Panc1 (cell line): ENCODE results near the gene SLC35F4.

ENCODE experiments used
- POLR2AphosphoS5 ChIP-seq: IDR thresholded peaks from 2 replicates; pipeline ENCODE4 v1.6.1; 2012; ENCODE audit warnings: mild to moderate bottlenecking, low read depth, low read length, moderate library complexity
- SIN3A ChIP-seq: IDR thresholded peaks from 2 replicates; pipeline ENCODE4 v1.6.1; 2012; ENCODE audit warnings: low read depth, mild to moderate bottlenecking, low read length, moderate library complexity, borderline replicate concordance; ENCODE audit not compliant: insufficient read depth
- TCF7L2 ChIP-seq: IDR thresholded peaks from 2 replicates; pipeline ENCODE4 v1.6.1; 2011; ENCODE audit warnings: mild to moderate bottlenecking, low read depth, low read length, inconsistent platforms
- TF ChIP-seq, protein P1 (sequence below): fragments of 450-650 bp; IDR thresholded peaks from 2 replicates; pipeline ENCODE4 v1.5.1; 2017; ENCODE audit warnings: mild to moderate bottlenecking
- TF ChIP-seq, protein P2 (sequence below), 2 experiments: IDR thresholded peaks; 2 replicates each; pipeline ENCODE4 v1.6.1; 2011 to 2012; ENCODE audit warnings: low read depth in 2 of 2, control low read depth in 1 of 2, low read length in 1 of 2, mild to moderate bottlenecking in 1 of 2, moderate library complexity in 1 of 2; ENCODE audit not compliant: insufficient read depth in 1 of 2

DNA sequence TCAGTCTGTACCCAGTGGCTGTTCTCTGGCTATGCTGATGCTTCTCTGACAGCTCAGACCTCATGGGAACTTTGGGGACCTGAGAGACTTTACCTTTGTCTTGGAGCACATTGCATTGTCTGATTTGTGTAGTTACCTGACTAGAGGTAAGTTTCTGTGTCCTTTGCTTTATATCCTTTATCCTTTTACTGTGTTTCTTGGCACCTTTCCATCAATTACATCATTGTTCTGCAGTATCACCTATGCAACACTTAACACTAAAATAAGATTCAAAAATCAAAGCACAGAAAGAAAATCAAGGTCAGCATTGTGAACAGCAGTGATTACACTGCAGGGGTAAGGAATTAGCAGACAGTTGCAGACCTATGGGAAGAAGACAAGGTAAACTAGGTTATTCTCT lies 43.8 kb downstream of the SLC35F4 start:
- TF ChIP-seq, protein P1, sequence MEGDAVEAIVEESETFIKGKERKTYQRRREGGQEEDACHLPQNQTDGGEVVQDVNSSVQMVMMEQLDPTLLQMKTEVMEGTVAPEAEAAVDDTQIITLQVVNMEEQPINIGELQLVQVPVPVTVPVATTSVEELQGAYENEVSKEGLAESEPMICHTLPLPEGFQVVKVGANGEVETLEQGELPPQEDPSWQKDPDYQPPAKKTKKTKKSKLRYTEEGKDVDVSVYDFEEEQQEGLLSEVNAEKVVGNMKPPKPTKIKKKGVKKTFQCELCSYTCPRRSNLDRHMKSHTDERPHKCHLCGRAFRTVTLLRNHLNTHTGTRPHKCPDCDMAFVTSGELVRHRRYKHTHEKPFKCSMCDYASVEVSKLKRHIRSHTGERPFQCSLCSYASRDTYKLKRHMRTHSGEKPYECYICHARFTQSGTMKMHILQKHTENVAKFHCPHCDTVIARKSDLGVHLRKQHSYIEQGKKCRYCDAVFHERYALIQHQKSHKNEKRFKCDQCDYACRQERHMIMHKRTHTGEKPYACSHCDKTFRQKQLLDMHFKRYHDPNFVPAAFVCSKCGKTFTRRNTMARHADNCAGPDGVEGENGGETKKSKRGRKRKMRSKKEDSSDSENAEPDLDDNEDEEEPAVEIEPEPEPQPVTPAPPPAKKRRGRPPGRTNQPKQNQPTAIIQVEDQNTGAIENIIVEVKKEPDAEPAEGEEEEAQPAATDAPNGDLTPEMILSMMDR = no peak
- TF ChIP-seq TCF7L2 = no peak
- TF ChIP-seq POLR2AphosphoS5 = no peak
- no peak for TF ChIP-seq SIN3A
- TF ChIP-seq, protein P2, sequence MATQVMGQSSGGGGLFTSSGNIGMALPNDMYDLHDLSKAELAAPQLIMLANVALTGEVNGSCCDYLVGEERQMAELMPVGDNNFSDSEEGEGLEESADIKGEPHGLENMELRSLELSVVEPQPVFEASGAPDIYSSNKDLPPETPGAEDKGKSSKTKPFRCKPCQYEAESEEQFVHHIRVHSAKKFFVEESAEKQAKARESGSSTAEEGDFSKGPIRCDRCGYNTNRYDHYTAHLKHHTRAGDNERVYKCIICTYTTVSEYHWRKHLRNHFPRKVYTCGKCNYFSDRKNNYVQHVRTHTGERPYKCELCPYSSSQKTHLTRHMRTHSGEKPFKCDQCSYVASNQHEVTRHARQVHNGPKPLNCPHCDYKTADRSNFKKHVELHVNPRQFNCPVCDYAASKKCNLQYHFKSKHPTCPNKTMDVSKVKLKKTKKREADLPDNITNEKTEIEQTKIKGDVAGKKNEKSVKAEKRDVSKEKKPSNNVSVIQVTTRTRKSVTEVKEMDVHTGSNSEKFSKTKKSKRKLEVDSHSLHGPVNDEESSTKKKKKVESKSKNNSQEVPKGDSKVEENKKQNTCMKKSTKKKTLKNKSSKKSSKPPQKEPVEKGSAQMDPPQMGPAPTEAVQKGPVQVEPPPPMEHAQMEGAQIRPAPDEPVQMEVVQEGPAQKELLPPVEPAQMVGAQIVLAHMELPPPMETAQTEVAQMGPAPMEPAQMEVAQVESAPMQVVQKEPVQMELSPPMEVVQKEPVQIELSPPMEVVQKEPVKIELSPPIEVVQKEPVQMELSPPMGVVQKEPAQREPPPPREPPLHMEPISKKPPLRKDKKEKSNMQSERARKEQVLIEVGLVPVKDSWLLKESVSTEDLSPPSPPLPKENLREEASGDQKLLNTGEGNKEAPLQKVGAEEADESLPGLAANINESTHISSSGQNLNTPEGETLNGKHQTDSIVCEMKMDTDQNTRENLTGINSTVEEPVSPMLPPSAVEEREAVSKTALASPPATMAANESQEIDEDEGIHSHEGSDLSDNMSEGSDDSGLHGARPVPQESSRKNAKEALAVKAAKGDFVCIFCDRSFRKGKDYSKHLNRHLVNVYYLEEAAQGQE (IDR thresholded peaks at IDR 0.05; ENCODE audit: insufficient read depth in 1 of 2, low read depth in 2 of 2, low read length in 1 of 2) = no peak
